Vagina (tissue), 2 donors: Measurements from ENCODE around the gene HCFC1.

Experiments
- POLR2A ChIP-seq, 2 donors: fragments of 450-650 bp; IDR thresholded peaks; one replicate each; pipeline ENCODE4 v1.6.1; 2017; ENCODE audit warnings: antibody characterized with exemption in 2 of 2, mild to moderate bottlenecking in 2 of 2, moderate library complexity in 2 of 2
- POLR2AphosphoS5 ChIP-seq, 2 donors: sonication (generic); formaldehyde crosslinking; IDR thresholded peaks; one replicate each; pipeline ENCODE4 v1.9.0; 2017; ENCODE audit warnings: antibody characterized with exemption in 2 of 2, mild to moderate bottlenecking in 2 of 2, low read depth in 1 of 2; ENCODE audit not compliant: insufficient read depth in 1 of 2
- TF ChIP-seq, protein P1 (sequence below), 3 experiments: fragments of 450-650 bp in 2 of 3; fragments of 200-600 bp in 1 of 3; sonication (generic) in 1 of 3; IDR thresholded peaks; one replicate each; pipeline ENCODE4 v1.5.1; 2017 to 2019; ENCODE audit warnings: antibody characterized with exemption in 3 of 3, mild to moderate bottlenecking in 2 of 3, moderate library complexity in 2 of 3

- TF ChIP-seq, protein P1, sequence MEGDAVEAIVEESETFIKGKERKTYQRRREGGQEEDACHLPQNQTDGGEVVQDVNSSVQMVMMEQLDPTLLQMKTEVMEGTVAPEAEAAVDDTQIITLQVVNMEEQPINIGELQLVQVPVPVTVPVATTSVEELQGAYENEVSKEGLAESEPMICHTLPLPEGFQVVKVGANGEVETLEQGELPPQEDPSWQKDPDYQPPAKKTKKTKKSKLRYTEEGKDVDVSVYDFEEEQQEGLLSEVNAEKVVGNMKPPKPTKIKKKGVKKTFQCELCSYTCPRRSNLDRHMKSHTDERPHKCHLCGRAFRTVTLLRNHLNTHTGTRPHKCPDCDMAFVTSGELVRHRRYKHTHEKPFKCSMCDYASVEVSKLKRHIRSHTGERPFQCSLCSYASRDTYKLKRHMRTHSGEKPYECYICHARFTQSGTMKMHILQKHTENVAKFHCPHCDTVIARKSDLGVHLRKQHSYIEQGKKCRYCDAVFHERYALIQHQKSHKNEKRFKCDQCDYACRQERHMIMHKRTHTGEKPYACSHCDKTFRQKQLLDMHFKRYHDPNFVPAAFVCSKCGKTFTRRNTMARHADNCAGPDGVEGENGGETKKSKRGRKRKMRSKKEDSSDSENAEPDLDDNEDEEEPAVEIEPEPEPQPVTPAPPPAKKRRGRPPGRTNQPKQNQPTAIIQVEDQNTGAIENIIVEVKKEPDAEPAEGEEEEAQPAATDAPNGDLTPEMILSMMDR (IDR thresholded peaks at IDR 0.05): no peak
- TF ChIP-seq POLR2AphosphoS5 (IDR thresholded peaks at IDR 0.05; ENCODE audit: insufficient read depth in 1 of 2, low read depth in 1 of 2): no peak
- no peak for TF ChIP-seq POLR2A (IDR thresholded peaks at IDR 0.05)
These were observed 16.9 kb upstream of the HCFC1 start for GRCh38 chrX:153988493-153988892.
